NCI-H1105 treated with DMSO at 0.1 percent for 48 hours (cell line): Measurements from ENCODE around the gene RBM47.

Source experiments
- DNase-seq: peaks from one replicate; lab custom pipeline; 2025; lab: John Stamatoyannopoulos, UW

RBM47 gene

DNA sequence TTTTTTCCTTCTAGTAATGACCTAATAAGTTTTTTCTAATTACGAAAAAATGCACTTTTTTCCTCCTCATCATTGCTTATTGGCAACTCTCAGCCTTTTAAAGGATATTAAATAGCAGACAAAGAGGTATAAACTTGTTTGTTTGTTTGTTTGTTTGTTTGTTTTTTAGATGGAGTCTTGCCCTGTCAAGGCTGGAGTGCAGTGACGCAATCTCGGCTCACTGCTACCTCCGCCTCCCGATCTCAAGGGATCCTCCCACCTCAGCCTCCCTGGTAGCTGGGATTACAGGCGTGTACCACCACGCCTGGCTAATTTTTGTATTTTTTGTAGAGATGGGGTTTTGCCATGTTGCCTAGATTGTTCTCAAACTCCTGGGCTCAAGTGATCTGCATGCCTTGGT, 6.0 kb downstream of the RBM47 start:
- DNase-seq: no peak

DNA sequence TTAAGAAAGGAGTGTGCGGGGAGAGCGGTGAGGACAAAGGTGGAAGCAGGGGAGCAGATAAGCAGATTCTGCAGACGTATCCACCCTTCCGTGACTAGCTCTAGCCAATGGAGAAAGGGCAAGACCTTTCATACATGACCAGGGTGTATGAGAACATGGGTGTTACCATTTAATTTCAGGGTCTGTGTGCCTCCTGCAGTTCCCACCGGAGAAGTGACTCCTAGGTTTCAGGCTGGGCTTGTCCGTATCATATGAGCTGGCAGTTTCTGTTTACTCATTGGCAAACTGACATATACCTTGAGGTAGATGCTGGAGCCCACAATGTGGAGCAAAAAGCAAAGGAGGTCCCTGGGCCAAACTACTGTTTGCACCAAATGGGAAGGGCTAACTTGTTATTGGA, 6.8 kb downstream of the RBM47 start:
- no peak for DNase-seq

DNA sequence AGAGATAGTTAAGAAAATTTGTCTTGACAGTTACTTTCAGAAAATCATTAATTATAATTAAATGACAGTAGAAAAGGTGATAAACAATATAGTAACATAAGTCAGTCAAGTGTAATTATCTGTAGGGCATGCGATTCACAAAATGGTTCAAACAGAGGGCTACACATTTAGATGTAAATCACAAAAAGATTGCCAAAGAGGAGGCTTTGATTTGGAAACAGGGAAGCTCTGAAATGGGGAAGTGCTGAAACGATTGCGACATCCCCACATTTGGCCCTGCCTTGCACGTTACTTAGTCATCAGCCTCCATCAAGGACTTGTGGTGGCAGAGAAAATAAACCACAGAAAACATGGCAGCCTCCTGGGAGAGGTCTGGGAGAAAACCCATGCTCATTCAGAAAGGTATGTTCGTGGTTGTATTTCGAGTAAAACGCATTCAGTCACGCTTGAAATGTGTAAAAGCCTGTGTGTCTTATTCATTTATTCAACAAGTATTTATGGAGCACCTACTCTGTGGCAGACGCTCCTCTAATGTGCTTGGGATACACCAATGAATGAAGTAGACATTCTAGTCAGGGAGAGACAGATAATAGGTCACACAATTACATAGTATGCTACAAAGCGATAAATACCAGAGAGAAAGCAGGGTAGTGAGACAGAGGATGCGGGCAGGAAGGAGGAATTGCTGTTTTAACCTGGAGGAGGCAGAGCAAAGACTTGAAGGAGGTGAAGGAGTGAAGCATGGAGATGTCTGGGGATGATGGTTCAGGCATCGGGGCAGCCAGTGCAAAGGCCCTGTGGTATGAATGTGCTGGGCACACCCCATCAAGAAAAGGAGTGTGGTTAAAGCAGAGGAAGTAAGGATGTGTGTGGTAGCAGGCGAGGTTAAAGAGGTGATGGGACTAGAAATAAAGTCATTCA, 7.8 kb downstream of the RBM47 start:
- DNase-seq: no peak

DNA sequence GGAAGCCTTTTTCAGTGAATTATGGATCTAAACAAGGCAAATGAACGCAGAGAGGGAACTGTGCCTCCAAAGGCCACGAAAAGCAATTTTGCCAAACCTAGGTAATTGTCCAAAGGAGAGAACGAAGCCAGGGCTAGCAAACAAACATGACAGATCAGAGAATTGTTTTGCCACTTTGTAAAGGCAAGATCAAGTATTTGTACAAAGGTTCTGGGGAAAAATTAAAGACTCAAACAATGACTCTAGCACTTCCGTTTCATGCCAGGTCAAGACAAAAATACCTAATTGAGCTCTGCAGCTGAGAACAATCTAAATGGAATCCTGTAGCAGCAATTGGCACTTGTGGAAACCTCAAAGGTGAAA, 8.5 kb downstream of the RBM47 start:
- DNase-seq: peak; percentile 24

DNA sequence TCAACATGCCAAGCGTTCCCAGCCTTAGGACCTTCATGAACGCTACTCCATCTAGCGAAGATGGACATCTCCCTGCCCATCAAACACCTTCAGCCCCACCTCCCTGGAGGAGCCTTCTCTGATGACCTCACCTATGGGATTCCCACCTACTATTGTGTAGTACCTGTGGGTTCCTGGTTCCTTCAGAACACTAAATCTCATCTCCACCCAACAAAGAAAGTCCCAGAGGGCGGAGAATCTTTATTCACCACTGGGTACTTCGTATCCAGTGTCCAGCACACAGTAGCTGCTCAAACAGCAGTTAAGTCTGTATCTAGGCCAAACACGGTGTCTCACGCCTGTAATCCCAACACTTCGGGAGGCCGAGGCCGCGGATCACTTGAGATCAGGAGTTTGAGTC, 10.1 kb downstream of the RBM47 start:
- DNase-seq: no peak

DNA sequence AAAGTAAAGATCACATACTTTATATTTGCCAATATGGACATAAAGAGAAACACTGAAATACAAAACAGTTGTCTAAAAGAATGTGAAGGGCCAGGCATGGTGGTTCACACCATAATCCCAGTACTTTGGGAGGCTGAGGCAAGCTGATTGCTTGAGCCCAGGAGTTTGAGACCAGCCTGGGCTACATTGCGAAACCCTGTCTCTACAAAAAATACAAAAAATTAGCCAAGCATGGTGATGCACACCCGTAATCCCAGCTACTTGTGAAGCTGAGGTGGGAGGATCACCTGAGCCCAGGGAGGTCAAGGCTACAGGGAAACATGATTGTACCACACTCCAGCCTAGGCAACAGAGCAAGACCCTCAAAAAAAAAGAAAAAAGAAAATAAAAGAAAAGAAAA, 11.8 kb downstream of the RBM47 start:
- DNase-seq: no peak

DNA sequence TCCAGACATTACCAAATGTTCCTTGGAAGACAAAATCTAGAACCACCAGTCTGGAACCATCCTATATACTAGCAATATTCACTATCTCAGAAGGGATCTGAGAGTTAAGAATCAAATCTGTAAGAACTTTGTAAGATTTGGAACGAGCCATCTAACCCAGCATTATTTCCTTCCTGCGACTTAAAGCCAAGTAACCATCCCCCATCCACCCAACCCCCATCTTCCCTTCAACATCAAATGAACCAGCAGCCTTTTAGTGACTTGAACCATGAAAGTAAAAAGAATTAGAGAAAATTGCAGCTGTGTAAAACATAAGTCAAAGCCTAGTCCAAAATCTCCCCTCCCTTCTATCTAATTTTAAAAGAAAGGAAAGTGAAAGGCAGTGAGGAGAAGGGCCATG, 15.6 kb downstream of the RBM47 start:
- DNase-seq: no peak

DNA sequence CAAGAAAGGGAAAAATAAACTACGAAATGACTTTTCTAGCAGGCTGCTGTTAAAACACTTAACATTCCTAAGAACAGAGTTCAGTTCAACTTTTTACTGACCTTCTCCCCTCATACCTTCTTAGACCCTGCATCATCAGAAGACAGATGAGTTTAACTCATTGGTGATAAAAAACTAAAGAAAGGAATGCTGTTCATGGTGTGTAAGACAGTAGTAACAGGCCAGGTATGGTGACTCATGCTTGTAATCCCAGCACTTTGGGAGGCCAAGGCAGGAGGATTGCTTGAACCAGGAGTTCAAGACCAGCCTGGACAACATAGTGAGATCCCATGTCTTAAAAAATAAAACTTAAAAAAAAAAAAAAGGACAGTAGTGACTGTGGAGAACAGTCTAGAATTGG, 16.2 kb downstream of the RBM47 start:
- no peak for DNase-seq

DNA sequence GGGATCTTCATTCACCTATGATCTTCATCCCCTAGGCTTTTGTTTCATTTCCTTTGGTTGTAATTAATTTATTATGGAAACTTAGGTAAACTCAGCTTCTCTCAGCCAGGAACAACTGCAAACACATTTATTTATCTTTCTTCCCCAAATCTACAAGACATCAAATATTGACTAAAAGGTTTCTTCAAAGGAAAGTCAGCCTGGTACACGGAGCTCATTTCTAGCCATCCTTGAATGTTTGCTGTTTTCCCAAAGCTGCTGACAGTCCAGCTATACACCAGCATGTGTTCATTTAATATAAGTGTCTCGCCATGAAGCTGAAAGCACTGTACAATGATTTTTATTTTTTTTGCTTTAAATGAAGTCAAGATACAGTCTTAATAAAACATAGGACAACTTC, 16.8 kb downstream of the RBM47 start:
- DNase-seq: no peak

DNA sequence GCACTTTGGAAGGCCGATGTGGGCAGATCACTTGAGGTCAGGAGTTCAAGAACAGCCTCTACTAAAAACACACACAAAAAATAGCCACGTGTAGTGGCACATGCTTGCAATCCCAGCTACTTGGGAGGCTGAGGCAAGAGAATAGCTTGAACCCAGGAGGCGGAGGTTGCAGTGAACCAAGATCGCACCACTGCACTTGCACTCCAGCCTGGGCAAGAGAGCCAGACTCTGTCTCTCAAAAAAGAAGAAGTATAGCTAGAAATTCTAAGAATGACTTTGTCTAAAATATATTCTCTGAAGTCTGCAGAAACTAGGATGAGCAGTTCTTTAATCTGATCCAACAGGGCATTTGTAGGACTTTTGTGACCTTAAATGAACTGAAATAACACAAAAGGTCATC, 17.4 kb downstream of the RBM47 start:
- DNase-seq: no peak

DNA sequence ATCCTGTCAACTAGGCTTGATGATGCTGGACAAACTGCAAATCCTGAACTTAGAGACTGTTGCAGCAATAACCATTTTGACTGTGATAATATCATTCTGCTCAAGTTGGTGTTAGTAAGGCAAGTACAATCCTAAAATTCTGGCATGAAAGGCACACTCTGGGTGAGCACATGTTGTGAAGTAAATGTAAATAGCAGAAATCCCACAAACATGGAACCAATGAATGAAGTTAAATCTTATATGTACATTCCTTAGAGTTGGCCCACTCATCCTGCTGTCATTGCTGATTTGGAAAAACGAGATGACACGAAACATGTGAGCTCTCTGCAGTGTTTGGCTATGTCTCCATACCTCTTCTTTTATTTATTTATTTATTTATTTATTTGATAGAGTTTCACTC, 21.0 kb downstream of the RBM47 start:
- no peak for DNase-seq

DNA sequence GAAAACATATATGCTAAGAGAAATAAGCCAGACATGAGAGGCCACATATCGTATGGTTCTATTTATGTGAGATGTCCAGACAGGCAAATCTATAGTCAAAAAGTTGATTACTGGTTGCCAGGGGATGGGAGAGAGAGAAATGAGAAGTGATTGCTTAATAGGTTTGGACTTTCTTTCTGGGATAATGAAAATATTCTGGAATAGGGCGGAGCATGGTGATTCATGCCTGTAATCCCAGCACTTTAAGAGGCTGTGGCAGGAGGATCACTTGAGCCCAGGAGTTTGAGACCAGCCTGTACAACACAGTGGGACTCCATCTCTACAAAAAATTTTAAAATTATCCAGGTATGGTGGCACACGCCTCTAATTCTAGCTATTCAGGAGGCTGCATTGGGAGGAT, 22.4 kb downstream of the RBM47 start:
- no peak for DNase-seq

DNA sequence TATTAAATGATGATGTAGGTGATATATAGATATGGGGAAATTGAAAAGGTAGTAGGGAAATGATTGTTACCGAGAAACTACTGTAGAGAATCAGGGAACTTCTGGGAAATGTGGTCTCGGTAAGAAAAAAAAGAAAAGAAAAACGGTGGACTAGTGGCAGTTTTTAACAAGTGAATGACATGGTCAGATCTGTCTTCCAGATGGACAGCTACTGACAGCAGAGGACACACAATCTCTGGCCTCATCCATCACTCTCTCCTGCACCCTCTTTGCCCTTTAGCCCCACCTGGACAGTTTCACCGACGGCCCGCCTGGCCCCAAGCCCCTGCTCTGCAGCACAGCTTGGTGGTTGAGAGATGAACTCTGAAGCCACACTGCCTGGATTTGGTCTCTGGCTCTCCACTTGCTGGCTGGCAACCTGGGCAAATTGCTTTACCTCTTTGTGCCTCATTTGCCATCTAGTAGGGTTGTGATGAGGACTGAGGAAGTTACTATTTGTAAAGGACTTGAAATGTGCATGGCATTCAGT, 23.4 kb downstream of the RBM47 start:
- no peak for DNase-seq

DNA sequence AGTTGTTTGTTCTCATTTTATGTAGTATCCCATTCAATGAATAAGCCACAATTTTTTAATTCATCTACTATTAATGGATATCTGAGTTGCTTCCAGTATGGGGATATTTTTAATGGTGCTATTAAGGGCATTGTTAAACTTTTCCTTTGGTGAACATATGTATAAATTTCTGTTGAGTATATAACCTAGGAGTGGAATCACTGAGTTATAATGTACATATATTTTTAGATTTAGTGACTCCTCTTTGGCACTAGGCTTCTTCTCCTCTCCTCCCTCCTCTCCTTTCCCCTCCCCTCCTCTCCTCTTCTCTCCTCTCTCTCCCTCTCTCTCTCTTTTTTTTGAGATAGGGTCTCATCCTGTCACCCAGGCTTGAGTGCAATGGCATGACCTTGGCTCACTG, 26.4 kb downstream of the RBM47 start:
- no peak for DNase-seq

DNA sequence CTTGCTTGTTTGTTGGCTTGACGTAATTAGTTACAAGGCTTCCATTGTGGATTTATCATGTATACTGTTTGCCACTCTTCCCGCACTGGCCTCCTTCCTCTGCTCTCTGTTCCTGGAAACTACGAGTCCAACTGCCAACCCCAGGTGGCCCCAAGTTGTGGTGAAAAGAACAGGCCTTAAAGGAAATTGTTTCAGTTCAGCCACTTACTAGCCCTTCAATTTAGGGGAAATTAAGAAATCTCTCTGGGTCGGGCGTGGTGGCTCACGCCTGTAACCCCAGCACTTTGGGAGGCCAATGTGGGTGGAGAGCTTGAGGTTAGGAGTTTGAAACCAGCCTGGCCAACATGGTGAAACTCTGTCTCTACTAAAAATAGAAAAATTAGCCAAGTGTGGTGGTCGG, 28.0 kb downstream of the RBM47 start:
- DNase-seq: no peak

DNA sequence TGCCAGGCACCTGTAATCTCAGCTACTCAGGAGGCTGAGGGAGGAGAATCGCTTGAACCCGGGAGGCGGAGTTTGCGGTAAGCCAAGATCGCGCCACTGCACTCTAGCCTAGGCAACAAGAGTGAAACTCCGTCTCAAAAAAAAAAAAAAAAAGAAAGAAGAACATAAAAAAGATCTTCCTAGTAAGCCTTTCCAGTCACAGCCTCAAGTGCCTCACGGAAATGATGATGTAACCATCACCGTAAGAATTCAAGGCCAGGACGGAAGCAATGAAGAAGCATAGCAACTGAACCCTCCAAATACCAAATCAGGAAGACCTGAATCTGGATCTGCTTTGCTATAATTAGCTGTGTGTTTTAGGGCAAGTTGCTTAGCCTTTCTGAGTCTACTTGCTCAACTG, 28.8 kb downstream of the RBM47 start:
- DNase-seq: no peak

DNA sequence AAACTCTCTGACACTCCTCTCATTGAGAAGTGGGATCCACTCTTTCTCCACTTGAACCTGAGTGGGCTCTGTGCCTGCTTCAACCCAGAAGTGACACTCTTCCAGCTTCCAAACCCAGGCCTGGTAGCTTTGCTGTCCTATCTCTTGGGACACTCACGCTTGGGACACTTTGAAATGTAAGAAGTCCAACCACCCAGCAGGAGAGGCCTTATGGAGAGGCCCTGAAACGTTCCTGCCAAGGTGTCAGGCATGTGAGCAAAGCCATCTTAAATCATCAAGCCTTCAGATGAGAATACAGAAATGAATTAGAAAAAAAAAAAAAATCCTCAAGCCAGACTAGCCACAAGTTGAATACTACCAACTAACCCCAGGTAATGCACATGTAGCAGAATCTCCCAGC, 30.2 kb downstream of the RBM47 start:
- no peak for DNase-seq

DNA sequence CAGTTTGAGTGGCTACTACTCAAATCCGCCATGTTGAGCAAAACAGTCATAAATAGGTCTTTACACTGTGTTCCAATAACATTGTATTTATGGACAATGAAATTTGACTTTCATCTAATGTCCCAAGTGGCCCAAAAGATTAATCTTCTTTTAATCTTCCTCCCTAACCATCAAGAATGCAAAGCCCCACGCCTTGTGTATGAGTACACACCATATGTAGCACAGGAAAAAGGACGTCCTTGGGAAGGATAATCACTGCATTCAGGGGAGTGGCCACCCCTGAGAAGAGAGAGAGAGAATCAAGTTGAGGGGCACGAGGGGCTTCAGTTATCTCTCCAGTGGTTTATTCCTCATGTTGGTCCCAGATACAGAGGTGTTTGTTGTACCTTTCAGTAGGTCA, 33.1 kb downstream of the RBM47 start:
- no peak for DNase-seq

DNA sequence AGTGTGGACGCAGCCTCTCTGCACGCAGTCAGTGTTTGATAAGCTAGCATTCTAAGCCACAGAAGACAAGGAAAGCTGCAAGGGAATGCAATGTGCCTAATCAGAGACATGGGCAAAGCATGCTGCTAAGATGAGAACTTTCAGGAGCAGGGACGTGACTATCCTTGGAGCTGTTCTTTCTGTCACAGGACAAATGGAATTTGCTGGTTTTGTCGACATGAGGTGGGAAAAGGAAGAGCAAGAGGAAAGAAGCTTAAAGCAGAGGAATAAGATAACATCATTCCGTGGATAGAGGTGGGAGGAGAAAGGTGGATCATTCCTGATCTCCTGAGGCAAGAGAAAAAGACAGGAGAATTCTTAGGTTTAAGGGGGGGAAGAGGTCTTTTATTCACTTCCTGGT, 33.7 kb downstream of the RBM47 start:
- DNase-seq: no peak

DNA sequence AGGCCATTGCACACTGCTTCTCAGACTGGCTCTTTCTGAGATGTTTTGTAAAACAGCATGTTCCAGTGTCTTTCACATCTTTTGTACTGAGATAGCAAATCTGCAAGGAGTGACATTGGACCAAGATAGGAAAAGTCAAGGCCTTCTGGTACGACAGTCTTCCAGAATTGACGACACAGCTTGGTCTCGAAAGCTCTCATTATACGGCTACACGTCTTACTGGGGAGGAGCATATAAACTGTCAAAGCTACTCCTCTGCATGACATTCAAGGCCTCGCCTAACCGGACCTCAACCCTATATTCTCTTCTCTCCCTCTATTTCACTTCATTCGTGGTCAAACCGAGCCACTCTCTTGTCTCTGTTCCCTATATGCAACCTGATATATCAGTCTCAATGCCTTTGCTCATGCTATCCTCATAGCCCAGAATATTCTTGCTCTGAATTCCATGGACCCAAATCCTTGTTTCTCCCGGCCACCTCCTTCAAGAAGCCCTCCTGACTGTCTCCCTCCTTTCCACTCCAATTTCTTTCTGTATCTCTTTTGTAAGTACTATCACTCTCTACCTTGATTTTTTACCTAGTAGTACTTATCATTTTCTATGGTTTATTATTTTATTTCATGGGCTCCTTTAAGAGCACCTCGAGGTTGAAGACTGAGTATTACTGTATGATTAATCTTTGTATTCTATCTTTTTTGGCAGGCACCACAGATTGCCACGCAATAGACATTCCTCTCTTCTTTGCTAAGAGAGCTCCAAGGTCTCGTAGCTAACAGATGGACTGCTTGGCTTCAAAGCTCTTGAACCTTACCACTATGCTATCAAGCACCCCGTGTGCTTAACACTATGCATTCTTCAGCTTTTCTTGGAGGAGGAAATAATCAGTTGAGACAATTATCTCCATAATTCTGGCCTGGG, 35.1 kb downstream of the RBM47 start:
- DNase-seq: no peak

DNA sequence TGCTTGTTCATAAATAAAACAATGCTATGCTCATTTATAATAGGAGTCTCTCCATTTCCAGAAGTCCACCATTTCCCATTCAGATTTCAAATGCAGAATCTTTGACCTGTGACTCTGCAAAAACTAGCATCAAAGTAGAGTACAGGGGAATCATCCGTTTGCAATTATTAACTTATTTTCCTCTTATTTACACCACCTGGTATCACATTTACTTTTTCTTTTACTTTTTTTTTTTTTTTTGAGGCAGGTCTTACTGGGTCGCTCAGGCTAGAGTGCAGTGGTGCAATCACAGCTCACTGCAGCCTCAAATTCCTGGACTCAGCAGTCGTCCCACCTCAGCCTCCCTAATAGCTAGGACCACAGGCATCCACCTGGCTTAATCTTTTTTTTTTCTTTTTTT, 37.6 kb downstream of the RBM47 start:
- no peak for DNase-seq

DNA sequence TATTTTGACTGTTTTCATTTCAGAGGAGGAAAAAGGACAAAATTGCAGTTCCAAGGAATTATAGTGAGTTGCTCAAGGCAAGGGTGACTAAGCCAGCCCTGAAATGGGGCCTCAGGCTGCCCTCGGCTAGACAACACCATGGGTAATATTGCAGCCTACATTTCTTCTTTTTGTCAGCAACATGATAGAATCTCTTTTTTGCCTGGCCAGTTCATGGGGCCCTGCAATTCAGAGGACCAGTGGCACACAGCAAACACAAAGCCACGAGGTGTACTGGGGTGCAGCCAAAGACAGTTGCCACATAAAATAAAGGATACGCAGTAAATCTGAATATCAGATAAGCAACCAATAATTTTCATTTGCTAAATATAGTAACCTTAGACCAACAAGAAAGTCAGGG, 41.8 kb downstream of the RBM47 start:
- DNase-seq: no peak

DNA sequence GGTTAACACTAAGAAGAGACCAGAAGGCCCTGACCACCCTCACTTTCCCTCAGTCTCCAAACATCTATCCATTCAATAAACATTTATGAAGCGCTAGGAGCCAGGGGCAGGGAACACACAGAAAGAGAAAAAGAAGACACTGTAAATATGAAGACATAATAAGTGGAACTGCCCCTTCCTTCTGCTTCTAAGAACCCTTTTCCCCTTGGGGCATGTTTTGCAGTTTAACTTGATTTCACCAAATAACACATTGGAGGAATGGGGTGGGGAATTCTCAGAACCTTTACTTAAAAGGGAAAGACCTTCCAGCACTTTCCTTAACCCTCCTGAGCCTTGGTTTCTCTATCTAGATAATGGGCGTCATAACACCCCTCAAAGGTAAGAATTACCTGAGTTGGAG, 42.3 kb downstream of the RBM47 start:
- no peak for DNase-seq
